GM10266 (cell line): ENCODE results near the gene HBG2.
"Not testable (repeated sequence)": the region's sequence is repeated elsewhere in the genome, so short reads cannot be mapped to it uniquely, and the experiment has no call there.

Experiments used
- DNase-seq: peaks from one replicate; pipeline ENCODE4 v3.0.0; 2012; ENCODE audit errors: extremely low spot score
- TF ChIP-seq, protein P1 (sequence below): IDR thresholded peaks from 2 replicates; pipeline ENCODE4 v1.5.1; 2012; ENCODE audit warnings: mild to moderate bottlenecking, low read depth; ENCODE audit not compliant: control insufficient read depth, insufficient read depth; ENCODE audit errors: missing control alignments

Gene HBG2

DNA sequence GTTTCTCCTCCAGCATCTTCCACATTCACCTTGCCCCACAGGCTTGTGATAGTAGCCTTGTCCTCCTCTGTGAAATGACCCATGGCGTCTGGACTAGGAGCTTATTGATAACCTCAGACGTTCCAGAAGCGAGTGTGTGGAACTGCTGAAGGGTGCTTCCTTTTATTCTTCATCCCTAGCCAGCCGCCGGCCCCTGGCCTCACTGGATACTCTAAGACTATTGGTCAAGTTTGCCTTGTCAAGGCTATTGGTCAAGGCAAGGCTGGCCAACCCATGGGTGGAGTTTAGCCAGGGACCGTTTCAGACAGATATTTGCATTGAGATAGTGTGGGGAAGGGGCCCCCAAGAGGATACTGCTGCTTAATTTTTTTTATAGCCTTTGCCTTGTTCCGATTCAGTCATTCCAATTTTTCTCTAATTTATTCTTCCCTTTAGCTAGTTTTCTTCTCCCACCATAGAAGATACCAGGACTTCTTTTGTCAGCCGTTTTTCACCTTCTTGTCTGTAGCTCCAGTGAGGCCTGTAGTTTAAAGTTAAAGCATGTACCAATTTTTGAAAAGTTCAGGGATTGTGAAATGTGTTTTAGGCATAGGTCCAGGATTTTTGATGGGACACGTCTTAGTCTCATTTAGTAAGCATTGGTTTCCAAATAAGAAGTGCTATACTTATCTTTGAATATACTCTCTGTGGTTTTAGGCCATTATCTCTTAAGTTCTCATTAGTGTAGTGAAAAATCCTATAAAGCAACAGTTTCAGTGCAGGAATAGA lies at the start of gene HBG2:
HBG2 (minus strand) TSS at position 136 of the 768 bp plus-strand sequence; CDS start at position 83, 53 bp downstream.
- not testable (repeated sequence) for DNase-seq

DNA sequence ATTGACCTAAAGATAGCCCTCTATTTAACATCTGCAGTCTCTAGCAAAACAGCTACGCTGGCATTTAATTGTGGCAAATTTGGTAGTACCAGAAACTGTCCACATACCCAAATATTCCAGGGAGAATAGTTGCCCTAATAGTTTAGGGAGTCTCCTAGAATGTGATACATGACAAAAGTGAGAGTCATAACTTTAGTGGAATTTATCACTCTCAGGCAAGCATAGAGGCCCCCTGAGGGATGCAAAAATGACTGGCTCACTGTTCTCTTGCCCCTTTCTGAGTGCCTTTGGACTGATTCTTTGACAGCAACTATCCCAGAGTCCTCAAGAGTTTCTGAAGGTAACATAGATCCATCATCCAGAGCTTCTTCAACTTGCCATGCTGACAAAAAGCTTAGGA lies 49.5 kb upstream of the HBG2 start:
- TF ChIP-seq, protein P1, sequence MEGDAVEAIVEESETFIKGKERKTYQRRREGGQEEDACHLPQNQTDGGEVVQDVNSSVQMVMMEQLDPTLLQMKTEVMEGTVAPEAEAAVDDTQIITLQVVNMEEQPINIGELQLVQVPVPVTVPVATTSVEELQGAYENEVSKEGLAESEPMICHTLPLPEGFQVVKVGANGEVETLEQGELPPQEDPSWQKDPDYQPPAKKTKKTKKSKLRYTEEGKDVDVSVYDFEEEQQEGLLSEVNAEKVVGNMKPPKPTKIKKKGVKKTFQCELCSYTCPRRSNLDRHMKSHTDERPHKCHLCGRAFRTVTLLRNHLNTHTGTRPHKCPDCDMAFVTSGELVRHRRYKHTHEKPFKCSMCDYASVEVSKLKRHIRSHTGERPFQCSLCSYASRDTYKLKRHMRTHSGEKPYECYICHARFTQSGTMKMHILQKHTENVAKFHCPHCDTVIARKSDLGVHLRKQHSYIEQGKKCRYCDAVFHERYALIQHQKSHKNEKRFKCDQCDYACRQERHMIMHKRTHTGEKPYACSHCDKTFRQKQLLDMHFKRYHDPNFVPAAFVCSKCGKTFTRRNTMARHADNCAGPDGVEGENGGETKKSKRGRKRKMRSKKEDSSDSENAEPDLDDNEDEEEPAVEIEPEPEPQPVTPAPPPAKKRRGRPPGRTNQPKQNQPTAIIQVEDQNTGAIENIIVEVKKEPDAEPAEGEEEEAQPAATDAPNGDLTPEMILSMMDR = no peak
- no peak for DNase-seq

DNA sequence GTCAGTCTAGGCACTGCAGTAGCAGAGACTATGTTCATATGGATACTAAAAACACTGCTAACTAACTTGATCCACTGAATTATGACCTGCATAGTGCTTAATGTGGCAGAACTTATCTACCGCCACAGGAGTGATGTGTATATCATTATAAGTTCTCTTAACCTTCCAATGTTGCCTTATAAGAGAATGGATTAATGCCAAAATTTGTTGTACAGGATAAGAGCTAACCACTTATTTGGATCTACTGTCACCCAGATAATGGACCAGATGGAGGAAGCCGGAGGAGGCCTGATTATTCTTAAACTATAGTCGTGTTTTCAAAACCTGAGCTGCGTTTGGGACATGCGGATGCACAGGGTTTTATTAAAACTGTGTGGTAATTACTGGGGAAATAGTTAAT lies 49.0 kb upstream of the HBG2 start:
- TF ChIP-seq, protein P1 = no peak
- no peak for DNase-seq

DNA sequence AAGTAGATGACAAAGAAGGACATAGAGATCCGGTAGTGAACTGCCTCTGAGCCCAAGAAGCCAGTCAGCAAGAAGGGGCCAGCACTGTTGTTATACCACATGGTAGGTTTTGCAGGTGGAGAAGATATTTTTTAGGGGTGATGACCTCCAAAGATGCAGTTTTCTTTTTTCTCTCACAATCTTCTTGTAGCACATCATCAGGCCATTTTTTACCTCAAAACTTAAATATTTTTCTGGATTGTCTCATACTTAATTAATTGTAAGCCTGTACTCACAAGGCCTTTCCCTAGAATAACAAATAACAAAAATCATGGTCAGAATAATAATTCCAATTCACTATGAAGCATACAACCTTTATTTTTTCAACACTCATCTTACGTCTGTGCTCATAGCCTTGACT lies 47.3 kb upstream of the HBG2 start, which contains the start of gene OR51B4:
OR51B4 (minus strand) TSS at position 101 of the 400 bp plus-strand sequence; CDS start at position 101, 0 bp downstream.
- TF ChIP-seq, protein P1 = no peak
- DNase-seq = no peak

DNA sequence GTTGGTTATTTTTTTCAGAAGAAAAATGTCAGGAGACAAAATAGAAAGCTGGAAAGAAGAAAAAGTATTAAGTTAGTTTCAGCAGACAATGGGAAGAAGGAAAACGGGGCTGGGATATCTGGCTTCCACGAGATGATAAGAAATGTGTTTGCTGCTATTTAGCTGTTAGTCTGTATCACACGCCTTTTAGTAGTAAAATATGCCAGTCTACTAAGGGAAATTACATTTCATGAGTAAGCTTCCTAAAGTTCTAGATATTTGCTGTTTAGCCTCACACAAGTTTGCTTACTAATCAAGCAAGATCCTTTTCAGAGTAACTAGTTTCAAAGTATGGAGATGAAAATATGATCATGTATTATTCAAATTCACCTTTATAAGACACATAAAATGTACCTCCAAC lies 45.7 kb upstream of the HBG2 start:
- TF ChIP-seq, protein P1 = no peak
- DNase-seq = no peak

DNA sequence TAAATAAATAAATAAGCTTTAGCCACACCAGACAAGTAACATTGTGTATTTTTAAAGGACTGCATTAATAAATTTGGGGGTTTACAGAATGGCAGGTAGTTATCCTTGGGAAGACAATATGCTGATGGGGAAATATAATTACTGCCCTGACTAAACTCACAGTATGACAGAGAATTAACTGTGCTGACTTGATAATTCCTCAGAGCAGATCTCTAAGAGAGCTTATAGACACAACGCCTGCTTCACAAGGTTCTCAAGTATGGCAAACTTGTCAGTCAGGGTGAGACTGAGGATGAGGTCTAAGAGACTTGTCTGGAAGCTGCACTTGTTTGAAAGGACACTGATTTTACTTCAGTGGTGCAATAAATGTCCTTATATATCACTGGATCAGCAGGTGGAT lies 43.9 kb upstream of the HBG2 start:
- no peak for DNase-seq
- TF ChIP-seq, protein P1 = no peak

DNA sequence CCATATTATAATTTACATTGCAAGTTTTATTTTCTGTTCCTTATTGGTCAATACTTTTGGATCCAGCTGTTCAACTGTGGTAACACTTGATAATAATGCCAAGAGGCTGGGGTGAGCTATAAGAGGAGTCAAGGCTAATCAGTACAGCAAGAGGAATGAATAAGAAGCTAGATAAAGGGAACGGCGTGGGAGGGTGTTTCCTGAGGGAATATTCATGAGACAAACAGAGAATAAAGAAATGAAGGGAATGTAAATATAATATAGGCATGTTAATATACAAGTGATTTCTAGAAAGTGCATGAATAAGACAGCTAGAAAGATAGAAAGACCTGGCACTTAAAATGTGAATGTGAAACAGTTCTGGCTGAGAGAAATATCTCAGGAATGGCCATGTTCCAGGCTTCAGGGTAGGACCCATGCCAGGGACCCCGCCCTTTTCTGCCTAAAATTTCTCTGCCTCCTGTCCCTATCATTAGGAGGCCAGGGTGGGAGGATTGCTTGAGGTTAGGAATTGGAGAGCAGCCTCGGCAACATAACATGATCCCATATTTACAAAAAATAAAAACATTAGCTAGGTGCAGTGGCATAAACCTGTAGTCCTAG lies 43.2 kb upstream of the HBG2 start:
- TF ChIP-seq, protein P1 = no peak

DNA sequence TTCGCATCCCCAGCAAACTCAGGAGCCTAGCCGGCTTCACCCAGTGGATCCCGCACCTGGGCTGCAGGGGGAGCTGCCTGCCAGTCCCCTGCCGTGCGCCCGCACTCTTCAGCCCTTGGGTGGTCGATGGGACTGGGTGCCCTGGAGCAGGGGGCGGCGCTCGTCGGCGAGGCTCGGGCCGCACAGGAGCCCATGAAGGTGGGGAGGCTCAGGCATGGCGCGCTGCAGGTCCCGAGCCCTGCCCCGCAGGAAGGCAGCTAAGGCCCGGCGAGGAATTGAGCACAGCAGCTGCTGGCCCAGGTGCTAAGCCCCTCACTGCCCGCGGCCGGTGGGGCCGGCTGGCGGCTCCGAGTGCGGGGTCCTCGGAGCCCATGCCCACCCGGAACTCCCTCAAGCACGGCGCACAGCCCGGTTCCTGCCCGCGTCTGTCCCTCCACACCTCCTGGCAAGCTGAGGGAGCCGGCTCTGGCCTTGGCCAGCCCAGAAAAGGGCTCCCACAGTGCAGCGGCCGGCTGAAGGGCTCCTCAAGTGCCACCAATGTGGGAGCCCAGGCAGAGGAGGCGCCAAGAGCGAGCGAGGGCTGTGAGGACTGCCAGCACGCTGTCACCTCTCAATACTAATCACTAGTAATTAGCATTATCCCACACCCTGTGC lies 39.9 kb upstream of the HBG2 start:
- not testable (repeated sequence) for DNase-seq

More for the DNA sequence above, 43.2 kb upstream of the HBG2 start:
- no peak for DNase-seq
